OCI-LY7 (cell line): ENCODE results near the gene CCNG2.

Experiments
- EZH2phosphoT487 ChIP-seq: fragments of 200-600 bp; sonication (generic); IDR thresholded peaks from 2 replicates; pipeline ENCODE4 v1.6.1; 2018; ENCODE audit warnings: low read depth, borderline replicate concordance, mild to moderate bottlenecking, mixed run types, antibody characterized with exemption, low read length, moderate library complexity, mixed read lengths
- TF ChIP-seq, protein P1 (sequence below): fragments of 200-600 bp; sonication (generic); conservative IDR thresholded peaks from 2 replicates; pipeline ENCODE4 v1.5.1; 2014; ENCODE audit warnings: mild to moderate bottlenecking, antibody characterized with exemption, low read length, moderate library complexity, mixed read lengths

- TF ChIP-seq, protein P1, sequence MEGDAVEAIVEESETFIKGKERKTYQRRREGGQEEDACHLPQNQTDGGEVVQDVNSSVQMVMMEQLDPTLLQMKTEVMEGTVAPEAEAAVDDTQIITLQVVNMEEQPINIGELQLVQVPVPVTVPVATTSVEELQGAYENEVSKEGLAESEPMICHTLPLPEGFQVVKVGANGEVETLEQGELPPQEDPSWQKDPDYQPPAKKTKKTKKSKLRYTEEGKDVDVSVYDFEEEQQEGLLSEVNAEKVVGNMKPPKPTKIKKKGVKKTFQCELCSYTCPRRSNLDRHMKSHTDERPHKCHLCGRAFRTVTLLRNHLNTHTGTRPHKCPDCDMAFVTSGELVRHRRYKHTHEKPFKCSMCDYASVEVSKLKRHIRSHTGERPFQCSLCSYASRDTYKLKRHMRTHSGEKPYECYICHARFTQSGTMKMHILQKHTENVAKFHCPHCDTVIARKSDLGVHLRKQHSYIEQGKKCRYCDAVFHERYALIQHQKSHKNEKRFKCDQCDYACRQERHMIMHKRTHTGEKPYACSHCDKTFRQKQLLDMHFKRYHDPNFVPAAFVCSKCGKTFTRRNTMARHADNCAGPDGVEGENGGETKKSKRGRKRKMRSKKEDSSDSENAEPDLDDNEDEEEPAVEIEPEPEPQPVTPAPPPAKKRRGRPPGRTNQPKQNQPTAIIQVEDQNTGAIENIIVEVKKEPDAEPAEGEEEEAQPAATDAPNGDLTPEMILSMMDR: no peak
- TF ChIP-seq EZH2phosphoT487: no peak
These were observed 26.9 kb downstream of the CCNG2 start for GRCh38 chr4:77183777-77184420.
